Measurements from ENCODE around the gene TCF15. TPM values are rescaled to one million over a fixed set of nuclear protein-coding genes. Genes with fewer than 3 reads are reported as not detected.

Gene TCF15
- total and polyA plus RNA-seq, 2 donors, result 0.42 to 0.62 TPM

DNA sequence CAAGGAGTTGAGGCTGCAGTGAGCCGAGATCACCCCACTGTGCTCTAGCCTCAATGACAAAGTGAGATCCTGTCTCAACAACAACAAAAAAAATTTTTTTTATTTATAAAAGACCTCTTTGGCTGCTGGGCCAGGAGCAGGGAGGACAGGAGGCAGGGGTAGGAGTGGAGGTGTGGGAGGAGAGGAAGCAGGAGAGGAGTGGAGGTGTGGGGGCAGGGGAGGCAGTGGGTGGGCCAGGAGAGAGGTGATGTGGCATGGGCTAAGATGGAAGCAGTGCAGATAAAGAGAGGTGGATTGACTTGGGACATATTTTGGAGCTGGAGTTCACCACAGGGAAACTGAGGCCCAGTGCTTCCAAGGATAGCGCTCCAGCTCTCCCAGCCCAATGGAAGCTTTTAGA, 53.1 kb downstream of the TCF15 start:
- Histone ChIP-seq H3K4me1 (ENCODE audit: control insufficient read depth in 2 of 2, insufficient read depth in 2 of 2, low read length in 2 of 2) (no peaks in the 10 kb centered on the region), H3K27ac (ENCODE audit: low read depth in 1 of 2, low read length in 1 of 2) (no peak overlapping the region), H3K36me3 (ENCODE audit: control insufficient read depth in 2 of 2, insufficient read depth in 2 of 2, low read length in 1 of 2) (no peaks in the 10 kb centered on the region), H3K4me3 (ENCODE audit: low read length in 2 of 2) (no peak overlapping the region), H3K9me3 (ENCODE audit: control insufficient read depth in 2 of 2, insufficient read depth in 1 of 2, low read length in 1 of 2) (no peaks in the 10 kb centered on the region), H3K27me3 (ENCODE audit: control insufficient read depth in 2 of 2, insufficient read depth in 1 of 2, low read length in 1 of 2) (peaks cover 0 to 16% of the 10 kb centered on the region in 2 donors)
- DNase-seq (ENCODE audit: low read depth in 6 of 9, low spot score in 9 of 9), result no peak
- 95% methylated on average over 2 of the region's 2 CpGs for WGBS

DNA sequence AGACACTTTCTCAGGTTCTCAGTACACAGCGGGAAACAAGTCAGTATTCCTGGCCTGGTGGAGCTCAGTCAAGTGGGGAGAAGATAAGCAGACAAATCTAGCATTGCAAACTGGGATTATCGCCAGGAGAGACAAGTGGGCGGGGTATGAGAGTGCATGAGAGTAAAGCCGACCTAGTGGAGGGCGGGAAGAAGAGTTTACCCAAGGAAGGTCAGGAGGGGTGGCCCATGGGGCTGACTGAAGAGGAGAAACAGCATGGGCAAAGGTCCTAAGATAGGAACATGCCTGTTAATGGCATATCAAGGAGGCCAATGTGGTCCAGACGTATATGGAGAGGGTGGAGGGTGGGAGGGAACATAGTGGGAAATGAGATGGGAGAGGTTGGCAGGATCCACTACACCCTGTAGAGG, 54.1 kb downstream of the TCF15 start:
- WGBS, result 88% methylated on average over 6 of the region's 6 CpGs
- no peak overlapping the region for H3K27ac ChIP-seq (ENCODE audit: low read depth in 1 of 2, low read length in 1 of 2)
- DNase-seq (ENCODE audit: low read depth in 6 of 9, low spot score in 9 of 9), result no peak
- H3K9me3 ChIP-seq (ENCODE audit: control insufficient read depth in 2 of 2, insufficient read depth in 1 of 2, low read length in 1 of 2), result no peaks in the 10 kb centered on the region
- H3K4me1 ChIP-seq (ENCODE audit: control insufficient read depth in 2 of 2, insufficient read depth in 2 of 2, low read length in 2 of 2), result no peaks in the 10 kb centered on the region
- H3K27me3 ChIP-seq (ENCODE audit: control insufficient read depth in 2 of 2, insufficient read depth in 1 of 2, low read length in 1 of 2), result peaks cover 0 to 13% of the 10 kb centered on the region in 2 donors
- no peak overlapping the region for H3K4me3 ChIP-seq (ENCODE audit: low read length in 2 of 2)
- no peaks in the 10 kb centered on the region for H3K36me3 ChIP-seq (ENCODE audit: control insufficient read depth in 2 of 2, insufficient read depth in 2 of 2, low read length in 1 of 2)

Other genes starting within 250 kb of the TCF15 start
- gene TRIB3, start 229.5 kb downstream of the TCF15 start, total RNA-seq, result 7.0 TPM
- gene TRIB3, start 229.5 kb downstream of the TCF15 start, polyA plus RNA-seq, result 10.1 TPM
- 53.2 TPM for gene RBCK1, start 202.0 kb downstream of the TCF15 start, total RNA-seq
- gene RBCK1, start 202.0 kb downstream of the TCF15 start, polyA plus RNA-seq, result 140 TPM
- gene TBC1D20, start 147.8 kb downstream of the TCF15 start, total RNA-seq, result 14.4 TPM
- 16.2 TPM for gene TBC1D20, start 147.8 kb downstream of the TCF15 start, polyA plus RNA-seq
- gene CSNK2A1, start 66.5 kb downstream of the TCF15 start, total RNA-seq, result 79.1 TPM
- gene CSNK2A1, start 66.5 kb downstream of the TCF15 start, polyA plus RNA-seq, result 34.9 TPM
- 3.5 TPM for gene SRXN1, start 42.9 kb upstream of the TCF15 start, total RNA-seq
- gene SRXN1, start 42.9 kb upstream of the TCF15 start, polyA plus RNA-seq, result 10.8 TPM
- not detected for gene SCRT2, start 65.5 kb upstream of the TCF15 start, total RNA-seq
- under 0.01 TPM for gene SCRT2, start 65.5 kb upstream of the TCF15 start, polyA plus RNA-seq
- 0.05 TPM for gene SLC52A3, start 158.2 kb upstream of the TCF15 start, total RNA-seq
- gene SLC52A3, start 158.2 kb upstream of the TCF15 start, polyA plus RNA-seq, result 0.37 TPM
- gene FAM110A, start 223.4 kb upstream of the TCF15 start, total RNA-seq, result 7.2 TPM
- 15.2 TPM for gene FAM110A, start 223.4 kb upstream of the TCF15 start, polyA plus RNA-seq

Measured in thymus (tissue), 11 donors.